A549 (cell line): ENCODE data around the gene RABGAP1. TPM values are rescaled to one million over a fixed set of nuclear protein-coding genes. Genes with fewer than 3 reads are reported as not detected.

Source experiments
- ATAC-seq, 2 experiments: fragments of 200-7000 bp in 1 of 2; fragments of >200 bp in 1 of 2; cut with Nextera tagmentation in 1 of 2; cut with Tn5 transposase in 1 of 2; 3 replicates each; pipeline versions ENCODE4 v1.8.0 to v1.9.1; 2018 to 2020; ENCODE audit warnings: mild to moderate bottlenecking in 1 of 2, moderate library complexity in 1 of 2
- CTCF ChIA-PET: fragments of 300-600 bp; sonication (Branson Sonifier 250); formaldehyde crosslinking; extraction: SDS; loops from one replicate; lab custom pipeline; 2021; ENCODE audit warnings: antibody characterized with exemption, inconsistent platforms; lab: Yijun Ruan, JAX
- POLR2A ChIA-PET: fragments of 350-600 bp; formaldehyde crosslinking; extraction: SDS; loops from one replicate; lab custom pipeline; 2021; ENCODE audit warnings: antibody characterized with exemption, inconsistent platforms; lab: Yijun Ruan, JAX
- DNase-seq, 2 experiments: peaks; one replicate each; pipeline versions ENCODE4 v3.0.0 to v3.0.0-alpha.2; 2011 to 2016; ENCODE audit warnings: low read depth in 1 of 2, low spot score in 1 of 2
- FAIRE-seq: peaks from 2 replicates; lab custom pipeline; 2011; peaks lifted over from hg19 to GRCh38; lab: Jason Lieb, UNC
- H3K27ac ChIP-seq, 2 experiments: fragments of >200 bp; sonication (Bioruptor Twin); formaldehyde crosslinking; 3 replicates each; pipeline ENCODE4 v1.5.1; 2016 to 2017
- H3K4me1 ChIP-seq: fragments of >200 bp; sonication (Bioruptor Twin); formaldehyde crosslinking; 3 replicates; pipeline ENCODE4 v1.6.1; 2016
- H3K4me2 ChIP-seq: fragments of >200 bp; sonication (Bioruptor Twin); formaldehyde crosslinking; 3 replicates; pipeline ENCODE4 v1.6.1; 2016
- H3K4me3 ChIP-seq: fragments of >200 bp; sonication (Bioruptor Twin); formaldehyde crosslinking; 3 replicates; pipeline ENCODE4 v1.5.1; 2016
- H3K9me3 ChIP-seq: fragments of >200 bp; sonication (Bioruptor Twin); formaldehyde crosslinking; 3 replicates; pipeline ENCODE4 v1.6.1; 2016
- BHLHE40 ChIP-seq: IDR thresholded peaks from 2 replicates; pipeline ENCODE4 v1.6.1; 2012; ENCODE audit warnings: low read depth, low read length, inconsistent platforms
- CBX8 ChIP-seq: fragments of 200-600 bp; sonication (generic); IDR thresholded peaks from 2 replicates; pipeline ENCODE4 v1.6.1; 2016
- CEBPB ChIP-seq, 2 experiments: fragments of >200 bp in 1 of 2; sonication (Bioruptor Twin) in 1 of 2; formaldehyde crosslinking in 1 of 2; IDR thresholded peaks; 2 replicates each; pipeline ENCODE4 v1.6.1; 2012 to 2016
- CHD2 ChIP-seq: fragments of 150-350 bp; IDR thresholded peaks from 2 replicates; pipeline ENCODE4 v1.6.1; 2014; ENCODE audit warnings: low read length; ENCODE audit not compliant: partially characterized antibody
- ESRRA ChIP-seq: fragments of 150-350 bp; IDR thresholded peaks from 2 replicates; pipeline ENCODE4 v1.6.1; 2014; ENCODE audit warnings: mild to moderate bottlenecking, low read length, borderline replicate concordance
- FOSL2 ChIP-seq, 2 experiments: fragments of 450-650 bp in 1 of 2; fragments of >200 bp in 1 of 2; sonication (Bioruptor Twin) in 1 of 2; formaldehyde crosslinking; IDR thresholded peaks; 2 replicates each; pipeline versions ENCODE4 v1.5.0 to v1.6.1; 2016 to 2020; ENCODE audit warnings: mild to moderate bottlenecking in 1 of 2, moderate library complexity in 1 of 2
- FOXS1 ChIP-seq: fragments of 250-450 bp; sonication (Bioruptor Pico); IDR thresholded peaks from 2 replicates; pipeline ENCODE4 v1.5.0; 2020; ENCODE audit warnings: mild to moderate bottlenecking, moderate library complexity
- HDAC2 ChIP-seq: fragments of 200-600 bp; sonication (generic); IDR thresholded peaks from 2 replicates; pipeline ENCODE4 v1.6.1; 2016
- HOXA7 ChIP-seq: fragments of 250-450 bp; sonication (Bioruptor Pico); IDR thresholded peaks from 2 replicates; pipeline ENCODE4 v1.5.0; 2020; ENCODE audit warnings: mild to moderate bottlenecking, moderate library complexity
- HOXB13 ChIP-seq: fragments of 250-450 bp; sonication (Bioruptor Pico); IDR thresholded peaks from 2 replicates; pipeline ENCODE4 v1.5.0; 2020; ENCODE audit warnings: low read depth, mild to moderate bottlenecking, moderate library complexity
- JUN ChIP-seq, 2 experiments: fragments of >200 bp; sonication (Bioruptor Twin); formaldehyde crosslinking; IDR thresholded peaks; 2 replicates in 1 of 2; 3 replicates in 1 of 2; pipeline ENCODE4 v1.6.1; 2016 to 2017
- MAFK ChIP-seq: fragments of 450-650 bp; IDR thresholded peaks from 2 replicates; pipeline ENCODE4 v1.6.1; 2014; ENCODE audit not compliant: partially characterized antibody
- MYC ChIP-seq: IDR thresholded peaks from 2 replicates; pipeline ENCODE4 v1.6.1; 2012; ENCODE audit warnings: mild to moderate bottlenecking, inconsistent platforms, low read length, improper control_type of control experiment, borderline replicate concordance
- NFE2L2 ChIP-seq: fragments of 150-350 bp; conservative IDR thresholded peaks from 2 replicates; pipeline ENCODE4 v1.6.1; 2014; ENCODE audit warnings: low read length
- POLR2A ChIP-seq: IDR thresholded peaks from 2 replicates; pipeline ENCODE4 v1.6.1; 2012; ENCODE audit warnings: mild to moderate bottlenecking, low read length
- RAD21 ChIP-seq, 2 experiments: fragments of >200 bp in 1 of 2; sonication (Bioruptor Twin) in 1 of 2; formaldehyde crosslinking in 1 of 2; IDR thresholded peaks in 1 of 2; conservative IDR thresholded peaks in 1 of 2; 2 replicates in 1 of 2; 3 replicates in 1 of 2; pipeline ENCODE4 v1.6.1; 2012 to 2018; ENCODE audit warnings: inconsistent platforms in 1 of 2
- RARB ChIP-seq: fragments of 250-450 bp; sonication (Bioruptor Pico); IDR thresholded peaks from 2 replicates; pipeline ENCODE4 v1.8.0; 2021; ENCODE audit warnings: mild to moderate bottlenecking, moderate library complexity
- RNF2 ChIP-seq: fragments of 200-600 bp; sonication (generic); IDR thresholded peaks from 2 replicates; pipeline ENCODE4 v1.6.1; 2016; ENCODE audit warnings: low read depth, mild to moderate bottlenecking, antibody characterized with exemption, moderate library complexity, borderline replicate concordance
- TP53 ChIP-seq: fragments of 250-450 bp; sonication (Bioruptor Pico); IDR thresholded peaks from 2 replicates; pipeline ENCODE4 v1.5.0; 2021; ENCODE audit warnings: mild to moderate bottlenecking, moderate library complexity
- ZC3H11A ChIP-seq: fragments of 450-650 bp; IDR thresholded peaks from 2 replicates; pipeline ENCODE4 v1.6.1; 2014; ENCODE audit warnings: antibody characterized with exemption, mild to moderate bottlenecking
- ZNF302 ChIP-seq: fragments of 250-450 bp; sonication (Bioruptor Pico); IDR thresholded peaks from 2 replicates; pipeline ENCODE4 v1.9.0; 2021; ENCODE audit warnings: inconsistent platforms, mild to moderate bottlenecking, moderate library complexity
- WGBS: methylation state at CpG from one replicate; pipeline ENCODE4 v1.1.6; 2017; ENCODE audit errors: missing lambda C conversion rate; 5-methylcytosine and 5-hydroxymethylcytosine counted together
- polyA plus RNA-seq, 4 experiments: library from polyadenylated mRNA; depleted of rRNA in 3 of 4; stranded (reverse); fragments of >200 nt; fragmentation: RNase III in 1 of 4; extraction: RNeasy Plus Mini Kit Qiagen cat#74134 plus additional on column Dnase treatment in 1 of 4; gene quantifications; 2 replicates in 3 of 4; 3 replicates in 1 of 4; pipeline ENCODE4 v1.2.3, GENCODE V29; 2011 to 2017
- TF ChIP-seq, protein P1 (sequence below): fragments of >200 bp; sonication (Bioruptor Twin); formaldehyde crosslinking; IDR thresholded peaks from 2 replicates; pipeline ENCODE4 v1.6.1; 2016
- TF ChIP-seq, protein P2 (sequence below): fragments of 450-650 bp; IDR thresholded peaks from 2 replicates; pipeline ENCODE4 v1.6.1; 2014; ENCODE audit warnings: antibody characterized with exemption

The RABGAP1 gene
- polyA plus RNA-seq, 2 of the 4 experiments (the other 2 are of a cell fraction): 17.5 to 39.9 TPM

DNA sequence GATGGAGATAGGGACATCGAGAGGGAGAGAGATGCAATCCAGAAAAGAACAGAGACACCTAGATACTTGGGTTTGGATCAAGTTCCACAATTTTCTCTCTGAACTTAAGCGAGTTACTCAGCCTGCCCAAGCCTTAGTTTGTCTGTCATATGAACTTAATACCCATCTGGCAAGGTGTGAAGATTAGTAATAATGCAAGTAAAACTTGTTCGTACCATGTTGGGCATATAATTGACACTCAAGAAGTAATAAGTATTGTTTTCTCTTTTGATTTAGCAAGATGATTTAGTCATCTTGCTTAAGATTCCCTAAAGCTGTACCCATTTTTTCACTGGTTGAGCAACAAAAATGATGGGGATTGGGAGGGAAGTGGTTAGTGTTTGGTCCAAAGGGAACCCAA is 7.5 kb downstream of the RABGAP1 start (continued):
- TF ChIP-seq CEBPB (IDR thresholded peaks at IDR 0.05): no peak
- TF ChIP-seq, all 56 proteins: peak for 0

DNA sequence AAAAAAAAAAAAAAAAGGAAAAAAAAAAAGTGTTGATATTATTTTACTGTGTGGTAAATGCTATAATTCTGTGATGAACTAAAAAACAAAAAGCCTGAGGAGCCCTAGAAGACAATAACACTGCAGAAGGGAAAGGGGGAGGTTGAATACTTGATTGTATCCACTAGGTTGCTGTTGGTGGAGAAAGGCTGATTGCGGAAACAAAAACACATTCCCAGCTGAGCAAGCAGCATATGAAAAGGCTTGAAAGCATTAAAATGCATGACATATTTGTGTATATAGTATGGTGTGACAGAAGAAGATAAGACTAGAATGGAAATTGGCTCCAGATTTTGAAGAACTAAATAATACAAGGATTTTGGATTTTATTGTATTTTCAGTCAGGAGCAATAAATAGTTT is 8.9 kb downstream of the RABGAP1 start:
- WGBS: 92% methylated on average over 1 of the region's 1 CpG
- POLR2A ChIA-PET: interaction anchor here (0.7 kb wide), 1 partner anchor 36 kb away, joined by 6 read pairs; the partner anchor contains the start of gene ZBTB6
- no peak for ATAC-seq
- no peaks in the 10 kb centered on the region for H3K9me3 ChIP-seq
- TF ChIP-seq CEBPB (IDR thresholded peaks at IDR 0.05) (no peak), NFE2L2 (no peak), JUN (IDR thresholded peaks at IDR 0.05) (no peak), RNF2 (no peak), CHD2 (no peak), ZC3H11A (no peak), HOXB13 (CRISPR knock-in tag) (no peak), FOXS1 (CRISPR knock-in tag) (no peak), CBX8 (no peak), RARB (CRISPR knock-in tag) (no peak), RAD21 (conservative IDR thresholded peaks at IDR 0.05 in 1 of 2, IDR thresholded peaks at IDR 0.05 in 1 of 2) (no peak), FOSL2 (IDR thresholded peaks at IDR 0.05) (no peak), FOSL2 (CRISPR knock-in tag; IDR thresholded peaks at IDR 0.05) (no peak)
- TF ChIP-seq, protein P1, sequence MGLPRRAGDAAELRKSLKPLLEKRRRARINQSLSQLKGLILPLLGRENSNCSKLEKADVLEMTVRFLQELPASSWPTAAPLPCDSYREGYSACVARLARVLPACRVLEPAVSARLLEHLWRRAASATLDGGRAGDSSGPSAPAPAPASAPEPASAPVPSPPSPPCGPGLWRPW: no peak
- TF ChIP-seq, all 56 proteins: peak for 0
- peaks cover 29% of the 10 kb centered on the region for H3K4me1 ChIP-seq
- H3K27ac ChIP-seq: no peak overlapping the region
- CTCF ChIA-PET: interaction anchor here (0.8 kb wide), 1 partner anchor 41 kb away, joined by 4 read pairs; no protein-coding TSS in a partner anchor
- FAIRE-seq: no peak
- no peak overlapping the region for H3K4me2 ChIP-seq
- DNase-seq: no peak
- H3K4me3 ChIP-seq: no peak overlapping the region

DNA sequence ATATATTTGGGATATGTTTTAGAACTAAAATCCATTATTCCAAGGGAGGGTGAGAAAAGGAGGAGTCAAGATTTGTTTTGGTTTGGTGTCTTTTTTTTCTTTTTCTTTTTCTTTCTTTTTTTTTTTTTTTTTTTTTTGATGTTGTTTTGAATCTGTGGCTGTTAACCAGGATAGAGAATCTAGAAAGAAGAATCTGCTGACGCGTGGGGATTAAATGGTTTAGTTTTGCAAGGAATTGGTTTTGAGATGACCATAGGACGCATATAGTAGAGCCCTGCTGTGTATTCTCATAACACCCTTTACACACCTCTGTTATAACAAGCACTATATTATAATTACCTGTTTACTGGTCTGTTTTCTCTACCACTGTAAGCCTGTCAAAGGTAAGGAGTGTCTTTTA is 9.4 kb downstream of the RABGAP1 start:
- FAIRE-seq: no peak
- CTCF ChIA-PET: no interaction called here

DNA sequence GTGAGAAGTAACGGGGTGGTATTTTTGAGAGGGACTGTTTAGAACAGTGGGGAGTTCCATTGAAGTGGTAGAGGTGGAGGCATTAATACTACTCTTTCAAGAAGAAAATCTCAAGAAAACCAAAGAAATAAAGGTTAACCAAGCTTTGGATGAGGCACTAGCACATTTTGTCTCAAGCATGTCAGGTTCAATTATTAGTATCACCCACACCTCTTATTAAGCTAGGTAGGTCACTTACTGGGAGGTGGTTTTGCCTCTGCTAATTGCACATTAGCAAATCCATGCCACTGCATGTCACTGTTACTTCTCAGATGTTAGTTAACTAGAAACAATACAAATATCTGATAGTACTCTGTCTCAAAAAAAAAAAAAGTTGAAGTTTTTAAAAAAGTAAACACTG is 10.2 kb downstream of the RABGAP1 start:
- CTCF ChIA-PET: no interaction called here
- no peak overlapping the region for H3K4me3 ChIP-seq
- H3K27ac ChIP-seq: no peak overlapping the region
- WGBS: 93% methylated on average over 1 of the region's 1 CpG
- no peak overlapping the region for H3K4me2 ChIP-seq
- TF ChIP-seq ZNF302 (CRISPR knock-in tag): no peak
- TF ChIP-seq CEBPB (IDR thresholded peaks at IDR 0.05): no peak
- TF ChIP-seq POLR2A: no peak
- TF ChIP-seq HDAC2: no peak
- TF ChIP-seq BHLHE40: no peak
- TF ChIP-seq HOXA7: no peak
- TF ChIP-seq, protein P1: no peak
- no peak for TF ChIP-seq ESRRA
- TF ChIP-seq, protein P2, sequence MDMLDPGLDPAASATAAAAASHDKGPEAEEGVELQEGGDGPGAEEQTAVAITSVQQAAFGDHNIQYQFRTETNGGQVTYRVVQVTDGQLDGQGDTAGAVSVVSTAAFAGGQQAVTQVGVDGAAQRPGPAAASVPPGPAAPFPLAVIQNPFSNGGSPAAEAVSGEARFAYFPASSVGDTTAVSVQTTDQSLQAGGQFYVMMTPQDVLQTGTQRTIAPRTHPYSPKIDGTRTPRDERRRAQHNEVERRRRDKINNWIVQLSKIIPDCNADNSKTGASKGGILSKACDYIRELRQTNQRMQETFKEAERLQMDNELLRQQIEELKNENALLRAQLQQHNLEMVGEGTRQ: no peak
- no peak for TF ChIP-seq TP53
- TF ChIP-seq MYC: no peak
- DNase-seq: no peak
- POLR2A ChIA-PET: interaction anchor here (0.7 kb wide), 1 partner anchor 11 kb away, joined by 3 read pairs; no protein-coding TSS in a partner anchor
- no peaks in the 10 kb centered on the region for H3K9me3 ChIP-seq
- ATAC-seq: no peak
- peaks cover 27% of the 10 kb centered on the region for H3K4me1 ChIP-seq
- no peak for FAIRE-seq

More for the DNA sequence above, 9.4 kb downstream of the RABGAP1 start:
- no peak overlapping the region for H3K4me2 ChIP-seq
- H3K9me3 ChIP-seq: no peaks in the 10 kb centered on the region
- 83% methylated on average over 3 of the region's 3 CpGs for WGBS
- H3K27ac ChIP-seq: no peak overlapping the region
- ATAC-seq: no peak
- POLR2A ChIA-PET: no interaction called here
- no peak for DNase-seq
- H3K4me3 ChIP-seq: no peak overlapping the region
- no peak for TF ChIP-seq JUN (IDR thresholded peaks at IDR 0.05)
- peak; percentile 32 for TF ChIP-seq MAFK
- H3K4me1 ChIP-seq: peaks cover 32% of the 10 kb centered on the region
